ENCODE data around the gene XAGE3.
"Not testable (repeated sequence)": the region's sequence is repeated elsewhere in the genome, so short reads cannot be mapped to it uniquely, and the experiment has no call there.

- not testable (repeated sequence) for TF ChIP-seq POLR2A, CTCF (IDR thresholded peaks at IDR 0.05)
These were observed 8.5 kb upstream of the XAGE3 start for GRCh38 chrX:52876386-52876785.
